ENCODE results near the gene MXD3.
A peak's percentile ranks its signal among the peaks of the same experiment; 100 is the strongest.
"Not testable (repeated sequence)": the region's sequence is repeated elsewhere in the genome, so short reads cannot be mapped to it uniquely, and the experiment has no call there.

MXD3 gene

GRCh38 chr5:177308740-177309139 is 3.0 kb downstream of the MXD3 start:
- peaks cover 18 to 55% (median 38%) of the 10 kb centered on the region in 11 experiments for H3K36me3 ChIP-seq
- peak overlapping the region in 9 of 10 experiments; percentile 1 to 97 (median 91); a peak in 16 of 20 replicates for H3K4me3 ChIP-seq
- peak overlapping the region; percentile 89 to 98 (median 96) for H3K9ac ChIP-seq
- no peaks in the 10 kb centered on the region for H3K9me3 ChIP-seq (replicated peaks in 1 of 11)
- no peak for TF ChIP-seq Cebpa-rat (IDR thresholded peaks at IDR 0.05)
- peak overlapping the region; percentile 92 to 100 (median 98) for H3K27ac ChIP-seq
- peaks cover 9 to 68% (median 28%) of the 10 kb centered on the region in 11 experiments; a peak in 17 of 22 replicates for H4K20me1 ChIP-seq
- H3K4me1 ChIP-seq = peaks cover 70 to 81% (median 78%) of the 10 kb centered on the region in 10 experiments
- no peaks in the 10 kb centered on the region for H3K27me3 ChIP-seq
- H3K4me2 ChIP-seq = peak overlapping the region; percentile 96 to 100 (median 99)

- Histone ChIP-seq H3K9me3 (replicated peaks in 1 of 11) (no peaks in the 10 kb centered on the region), H3K9ac (peak overlapping the region; percentile 89 to 98 (median 96)), H3K4me2 (peak overlapping the region; percentile 96 to 100 (median 99)), H4K20me1 (peaks cover 5 to 64% (median 26%) of the 10 kb centered on the region in 11 experiments; a peak in 17 of 22 replicates), H3K36me3 (peaks cover 18 to 55% (median 38%) of the 10 kb centered on the region in 11 experiments), H3K27me3 (no peaks in the 10 kb centered on the region), H3K27ac (peak overlapping the region; percentile 92 to 100 (median 98)), H3K4me3 (peak overlapping the region; percentile 77 to 97 (median 92)), H3K4me1 (peaks cover 60 to 76% (median 68%) of the 10 kb centered on the region in 10 experiments)
- no peak for TF ChIP-seq Cebpa-rat (IDR thresholded peaks at IDR 0.05)
Measured at GRCh38 chr5:177307544-177308363, 3.9 kb downstream of the MXD3 start.

GRCh38 chr5:177306674-177307543 is 4.8 kb downstream of the MXD3 start:
- H3K36me3 ChIP-seq = peaks cover 21 to 61% (median 41%) of the 10 kb centered on the region in 11 experiments
- H4K20me1 ChIP-seq = peaks cover 0 to 64% (median 26%) of the 10 kb centered on the region in 11 experiments; a peak in 17 of 22 replicates
- H3K27me3 ChIP-seq = no peaks in the 10 kb centered on the region
- H3K9me3 ChIP-seq (replicated peaks in 1 of 11) = no peaks in the 10 kb centered on the region
- TF ChIP-seq Cebpa-rat (IDR thresholded peaks at IDR 0.05) = peak; percentile 90 to 97 (median 95)
- peak overlapping the region; percentile 89 to 98 (median 96) for H3K9ac ChIP-seq
- H3K4me2 ChIP-seq = peak overlapping the region; percentile 96 to 100 (median 99)
- H3K4me1 ChIP-seq = peaks cover 65 to 81% (median 69%) of the 10 kb centered on the region in 10 experiments
- peak overlapping the region; percentile 77 to 97 (median 92) for H3K4me3 ChIP-seq
- peak overlapping the region; percentile 92 to 100 (median 98) for H3K27ac ChIP-seq

GRCh38 chr5:177306103-177306640 is 5.5 kb downstream of the MXD3 start:
- Histone ChIP-seq H4K20me1 (peaks cover 0 to 68% (median 26%) of the 10 kb centered on the region in 11 experiments; a peak in 17 of 22 replicates), H3K27ac (peak overlapping the region; percentile 90 to 100 (median 98)), H3K36me3 (peaks cover 28 to 68% (median 46%) of the 10 kb centered on the region in 11 experiments), H3K4me2 (peak overlapping the region; percentile 96 to 100 (median 99)), H3K9ac (peak overlapping the region; percentile 89 to 98 (median 96)), H3K4me3 (peak overlapping the region in 9 of 10 experiments; percentile 91 to 97 (median 92); a peak in 19 of 20 replicates), H3K4me1 (peaks cover 70 to 88% (median 74%) of the 10 kb centered on the region in 10 experiments)
- not testable (repeated sequence) for H3K9me3 ChIP-seq (replicated peaks in 1 of 11); H3K27me3 ChIP-seq

GRCh38 chr5:177304392-177305119 is 7.1 kb downstream of the MXD3 start:
- H3K4me1 ChIP-seq = peaks cover 69 to 90% (median 74%) of the 10 kb centered on the region in 10 experiments
- peaks cover 31 to 63% (median 47%) of the 10 kb centered on the region in 11 experiments for H3K36me3 ChIP-seq
- H3K27me3 ChIP-seq = no peaks in the 10 kb centered on the region
- H3K4me3 ChIP-seq = peak overlapping the region; percentile 87 to 97 (median 92)
- peak overlapping the region; percentile 89 to 98 (median 96) for H3K9ac ChIP-seq
- TF ChIP-seq Cebpa-rat (IDR thresholded peaks at IDR 0.05) = no peak
- H3K4me2 ChIP-seq = peak overlapping the region; percentile 96 to 100 (median 99)
- H3K27ac ChIP-seq = peak overlapping the region; percentile 90 to 100 (median 98)
- peaks cover 0 to 62% (median 15%) of the 10 kb centered on the region in 11 experiments; a peak in 12 of 22 replicates for H4K20me1 ChIP-seq
- no peaks in the 10 kb centered on the region for H3K9me3 ChIP-seq (replicated peaks in 1 of 11)

- Histone ChIP-seq H3K36me3 (peaks cover 31 to 62% (median 51%) of the 10 kb centered on the region in 11 experiments), H4K20me1 (peaks cover 0 to 56% (median 15%) of the 10 kb centered on the region in 11 experiments; a peak in 12 of 22 replicates), H3K4me2 (peak overlapping the region; percentile 96 to 100 (median 99)), H3K27ac (peak overlapping the region; percentile 90 to 100 (median 98)), H3K9me3 (replicated peaks in 1 of 11) (no peaks in the 10 kb centered on the region), H3K27me3 (no peaks in the 10 kb centered on the region), H3K9ac (peak overlapping the region; percentile 89 to 98 (median 96)), H3K4me1 (peaks cover 69 to 90% (median 74%) of the 10 kb centered on the region in 10 experiments), H3K4me3 (peak overlapping the region; percentile 87 to 97 (median 92))
- TF ChIP-seq Cebpa-rat (IDR thresholded peaks at IDR 0.05) = no peak
Measured at GRCh38 chr5:177303925-177304391, 7.7 kb downstream of the MXD3 start.

- peaks cover 69 to 90% (median 74%) of the 10 kb centered on the region in 10 experiments for H3K4me1 ChIP-seq
- peaks cover 0 to 56% (median 15%) of the 10 kb centered on the region in 11 experiments; a peak in 12 of 22 replicates for H4K20me1 ChIP-seq
- peaks cover 29 to 66% (median 51%) of the 10 kb centered on the region in 11 experiments for H3K36me3 ChIP-seq
- H3K4me3 ChIP-seq = peak within 1 kb of the TSS; percentile 87 to 97 (median 92)
- peak within 1 kb of the TSS; percentile 89 to 98 (median 96) for H3K9ac ChIP-seq
- no peaks in the 10 kb centered on the region for H3K9me3 ChIP-seq (replicated peaks in 1 of 11)
- H3K4me2 ChIP-seq = peak within 1 kb of the TSS; percentile 96 to 100 (median 99)
- no peaks in the 10 kb centered on the region for H3K27me3 ChIP-seq
- TF ChIP-seq Cebpa-rat (IDR thresholded peaks at IDR 0.05) = no peak
- peak within 1 kb of the TSS; percentile 90 to 100 (median 98) for H3K27ac ChIP-seq
Measured at GRCh38 chr5:177303121-177303924, 8.4 kb downstream of the MXD3 start, which contains the start of the genes PRELID1 and RAB24. Gene PRELID1, plus strand, starts transcription at chr5:177303799. Its CDS starts 187 bp downstream, at chr5:177303986. Gene RAB24, minus strand, starts transcription at chr5:177303719. Its CDS starts 431 bp downstream, at chr5:177303288.
